Endodermal cell (in vitro differentiated cells): ENCODE results near the gene EMILIN3. TPM values are rescaled to one million over a fixed set of nuclear protein-coding genes. Genes with fewer than 3 reads are reported as not detected.

Experiments used
- DNase-seq: peaks from one replicate; pipeline ENCODE4 v3.0.0-alpha.2; 2017
- H3K27ac ChIP-seq: 2 replicates; pipeline ENCODE4 v1.5.1; 2013; ENCODE audit warnings: mild to moderate bottlenecking, low read depth, low read length, moderate library complexity
- H3K27me3 ChIP-seq: 2 replicates; pipeline ENCODE4 v1.6.1; 2013; ENCODE audit warnings: mild to moderate bottlenecking, low read length, moderate library complexity; ENCODE audit not compliant: insufficient read depth, control insufficient read depth, poor library complexity, severe bottlenecking
- H3K36me3 ChIP-seq: 2 replicates; pipeline ENCODE4 v1.7.0; 2013; ENCODE audit warnings: mild to moderate bottlenecking, low read length, moderate library complexity; ENCODE audit not compliant: control insufficient read depth, insufficient read depth
- H3K4me1 ChIP-seq: one replicate; pipeline ENCODE4 v1.7.0; 2013; ENCODE audit warnings: low read length; ENCODE audit not compliant: control insufficient read depth, insufficient read depth
- H3K4me3 ChIP-seq: 2 replicates; pipeline ENCODE4 v1.5.1; 2013; ENCODE audit warnings: mild to moderate bottlenecking, low read length, moderate library complexity
- H3K9ac ChIP-seq: 2 replicates; pipeline ENCODE4 v1.6.1; 2013; ENCODE audit warnings: mild to moderate bottlenecking, low read length, moderate library complexity; ENCODE audit not compliant: poor library complexity, severe bottlenecking; ENCODE audit errors: extremely low read depth
- H3K9me3 ChIP-seq: 2 replicates; pipeline ENCODE4 v1.6.1; 2013; ENCODE audit warnings: mild to moderate bottlenecking, low read length, moderate library complexity; ENCODE audit not compliant: control insufficient read depth
- H3K27ac Mint-ChIP-seq: 2 replicates; pipeline ENCODE4 v1.8.0; 2020; ENCODE audit warnings: mixed read lengths
- H3K27me3 Mint-ChIP-seq: 2 replicates; pipeline ENCODE4 v1.8.0; 2021; ENCODE audit warnings: mild to moderate bottlenecking, mixed read lengths; ENCODE audit not compliant: insufficient read depth
- H3K36me3 Mint-ChIP-seq: 2 replicates; pipeline ENCODE4 v1.8.0; 2020; ENCODE audit warnings: low read depth, mixed read lengths
- H3K4me1 Mint-ChIP-seq: 2 replicates; pipeline ENCODE4 v1.8.0; 2020; ENCODE audit warnings: mixed read lengths
- H3K4me3 Mint-ChIP-seq: 2 replicates; pipeline ENCODE4 v1.8.0; 2020; ENCODE audit warnings: mild to moderate bottlenecking, moderate library complexity, mixed read lengths
- H3K9me3 Mint-ChIP-seq: 2 replicates; pipeline ENCODE4 v1.8.0; 2020; ENCODE audit warnings: mild to moderate bottlenecking, mixed read lengths
- WGBS, 2 experiments: methylation state at CpG; one replicate each; pipeline versions ENCODE4 v1.1.5 to v1.1.7; 2013; ENCODE audit warnings: missing lambda C conversion rate in 2 of 2, mixed read lengths in 1 of 2; ENCODE audit not compliant: insufficient coverage in 1 of 2, insufficient read length in 1 of 2; 5-methylcytosine and 5-hydroxymethylcytosine counted together
- total RNA-seq, 2 donors: library from RNA; stranded (reverse); fragmentation: NEBNext Ultra II Directional in 1 of 2; extraction: Animal tissue kit (Norgen Biotek cat#: 25700) in 1 of 2; gene quantifications; 2 replicates in 1 of 2; 3 replicates in 1 of 2; pipeline ENCODE4 v1.2.1, GENCODE V29; 2021
- TF ChIP-seq, protein P1 (sequence below): fragments of 200-600 bp; sonication (generic); conservative IDR thresholded peaks from 2 replicates; pipeline ENCODE4 v1.5.0; 2021; ENCODE audit warnings: antibody characterized with exemption, mild to moderate bottlenecking

Gene EMILIN3
- total RNA-seq, 2 donors from 2014 or later: 5.3 to 9.6 TPM

- peak; percentile 16 for DNase-seq
- Mint-ChIP-seq H3K27me3 (peaks cover 7% of the 10 kb centered on the region), H3K4me1 (peaks cover 2% of the 10 kb centered on the region), H3K27ac (no peak overlapping the region), H3K36me3 (no peaks in the 10 kb centered on the region), H3K4me3 (no peak overlapping the region), H3K9me3 (no peaks in the 10 kb centered on the region)
- Histone ChIP-seq H3K36me3 (no peaks in the 10 kb centered on the region), H3K9ac (no peak overlapping the region), H3K9me3 (no peaks in the 10 kb centered on the region), H3K4me1 (no peaks in the 10 kb centered on the region), H3K27ac (no peak overlapping the region), H3K27me3 (no peaks in the 10 kb centered on the region), H3K4me3 (no peak overlapping the region)
- WGBS, 2 experiments: 95 to 96% methylated on average over 4 of the region's 4 CpGs
- TF ChIP-seq, protein P1, sequence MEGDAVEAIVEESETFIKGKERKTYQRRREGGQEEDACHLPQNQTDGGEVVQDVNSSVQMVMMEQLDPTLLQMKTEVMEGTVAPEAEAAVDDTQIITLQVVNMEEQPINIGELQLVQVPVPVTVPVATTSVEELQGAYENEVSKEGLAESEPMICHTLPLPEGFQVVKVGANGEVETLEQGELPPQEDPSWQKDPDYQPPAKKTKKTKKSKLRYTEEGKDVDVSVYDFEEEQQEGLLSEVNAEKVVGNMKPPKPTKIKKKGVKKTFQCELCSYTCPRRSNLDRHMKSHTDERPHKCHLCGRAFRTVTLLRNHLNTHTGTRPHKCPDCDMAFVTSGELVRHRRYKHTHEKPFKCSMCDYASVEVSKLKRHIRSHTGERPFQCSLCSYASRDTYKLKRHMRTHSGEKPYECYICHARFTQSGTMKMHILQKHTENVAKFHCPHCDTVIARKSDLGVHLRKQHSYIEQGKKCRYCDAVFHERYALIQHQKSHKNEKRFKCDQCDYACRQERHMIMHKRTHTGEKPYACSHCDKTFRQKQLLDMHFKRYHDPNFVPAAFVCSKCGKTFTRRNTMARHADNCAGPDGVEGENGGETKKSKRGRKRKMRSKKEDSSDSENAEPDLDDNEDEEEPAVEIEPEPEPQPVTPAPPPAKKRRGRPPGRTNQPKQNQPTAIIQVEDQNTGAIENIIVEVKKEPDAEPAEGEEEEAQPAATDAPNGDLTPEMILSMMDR: no peak
Measured at GRCh38 chr20:41331731-41332130, 34.9 kb downstream of the EMILIN3 start.

GRCh38 chr20:41330941-41331340 is 35.7 kb downstream of the EMILIN3 start:
- peaks cover 5% of the 10 kb centered on the region for H3K27me3 Mint-ChIP-seq
- no peak overlapping the region for H3K27ac Mint-ChIP-seq
- 67 to 91% methylated on average over 1 of the region's 1 CpG for WGBS, 2 experiments

DNA sequence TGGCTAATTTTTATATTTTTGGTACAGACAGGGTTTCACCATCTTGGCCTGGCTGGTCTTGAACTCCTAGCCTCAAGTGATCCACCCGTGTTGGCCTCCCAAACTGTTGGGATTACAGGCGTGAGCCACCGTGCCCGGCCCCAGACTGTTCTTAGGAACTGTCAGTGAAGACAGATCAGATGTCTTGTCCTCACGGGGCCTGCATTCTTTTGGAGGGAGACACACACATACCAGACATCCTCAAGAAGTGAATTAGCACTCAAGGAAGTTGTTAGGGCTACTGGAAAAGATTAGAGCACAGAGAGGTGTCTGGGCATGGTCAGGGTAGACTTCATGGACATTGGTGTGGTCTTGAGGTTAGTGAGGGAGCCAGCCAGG is 36.3 kb downstream of the EMILIN3 start:
- peaks cover 2% of the 10 kb centered on the region for H3K4me1 Mint-ChIP-seq
- H3K27ac ChIP-seq: no peak overlapping the region

More at GRCh38 chr20:41330941-41331340, 35.7 kb downstream of the EMILIN3 start:
- H3K9me3 ChIP-seq: no peaks in the 10 kb centered on the region
- no peak for DNase-seq
- H3K27me3 ChIP-seq: no peaks in the 10 kb centered on the region
- no peak overlapping the region for H3K9ac ChIP-seq
- no peak overlapping the region for H3K4me3 ChIP-seq
- H3K27ac ChIP-seq: no peak overlapping the region
- no peaks in the 10 kb centered on the region for H3K36me3 Mint-ChIP-seq
- no peak overlapping the region for H3K4me3 Mint-ChIP-seq
- H3K4me1 Mint-ChIP-seq: peaks cover 2% of the 10 kb centered on the region
- TF ChIP-seq, protein P1: no peak
- H3K36me3 ChIP-seq: no peaks in the 10 kb centered on the region
- H3K4me1 ChIP-seq: no peaks in the 10 kb centered on the region
- no peaks in the 10 kb centered on the region for H3K9me3 Mint-ChIP-seq

More for the DNA sequence above, 36.3 kb downstream of the EMILIN3 start:
- no peaks in the 10 kb centered on the region for H3K4me1 ChIP-seq
- no peak overlapping the region for H3K27ac Mint-ChIP-seq
- H3K9me3 ChIP-seq: no peaks in the 10 kb centered on the region
- H3K36me3 ChIP-seq: no peaks in the 10 kb centered on the region
- H3K9me3 Mint-ChIP-seq: no peaks in the 10 kb centered on the region
- 67 to 88% methylated on average over 1 to 5 of the region's 5 CpGs for WGBS, 2 experiments
- TF ChIP-seq, protein P1: no peak
- peaks cover 5% of the 10 kb centered on the region for H3K27me3 Mint-ChIP-seq
- no peaks in the 10 kb centered on the region for H3K36me3 Mint-ChIP-seq
- no peak overlapping the region for H3K4me3 ChIP-seq
- H3K27me3 ChIP-seq: no peaks in the 10 kb centered on the region
- DNase-seq: no peak
- H3K4me3 Mint-ChIP-seq: no peak overlapping the region
- no peak overlapping the region for H3K9ac ChIP-seq
